Naive B cell (primary cell): ENCODE data around the gene PKMYT1. TPM values are rescaled to one million over a fixed set of nuclear protein-coding genes. Genes with fewer than 3 reads are reported as not detected.

ENCODE experiments used
- ATAC-seq, 2 donors: fragments of 150-1000 bp; cut with Tn5 transposase; 2 replicates each; pipeline ENCODE4 v1.10.0; 2021; ENCODE audit warnings: low read depth in 2 of 2, mild to moderate bottlenecking in 2 of 2, moderate library complexity in 2 of 2
- DNase-seq: peaks from one replicate; pipeline ENCODE4 v3.0.0; 2022
- H3K27ac Mint-ChIP-seq, 6 donors: one replicate each; pipeline ENCODE4 v1.8.0; 2020 to 2022; ENCODE audit warnings: mild to moderate bottlenecking in 6 of 6, mixed read lengths in 6 of 6, moderate library complexity in 5 of 6, inconsistent platforms in 2 of 6
- H3K27me3 Mint-ChIP-seq, 3 donors: one replicate each; pipeline ENCODE4 v1.8.0; 2021 to 2022; ENCODE audit warnings: mixed read lengths in 3 of 3, mild to moderate bottlenecking in 1 of 3
- H3K36me3 Mint-ChIP-seq, 2 donors: one replicate each; pipeline ENCODE4 v1.8.0; 2020 to 2022; ENCODE audit warnings: mixed read lengths in 2 of 2, inconsistent platforms in 1 of 2, mild to moderate bottlenecking in 1 of 2
- H3K4me1 Mint-ChIP-seq, 3 donors: one replicate each; pipeline ENCODE4 v1.8.0; 2020 to 2022; ENCODE audit warnings: mixed read lengths in 3 of 3, inconsistent platforms in 1 of 3, mild to moderate bottlenecking in 1 of 3, moderate library complexity in 1 of 3
- H3K4me3 Mint-ChIP-seq, 8 donors: one replicate each; pipeline ENCODE4 v1.8.0; 2020 to 2022; ENCODE audit warnings: mild to moderate bottlenecking in 8 of 8, mixed read lengths in 8 of 8, moderate library complexity in 8 of 8, inconsistent platforms in 2 of 8
- H3K9me3 Mint-ChIP-seq, 7 donors: one replicate each; pipeline ENCODE4 v1.8.0; 2020 to 2022; ENCODE audit warnings: mixed read lengths in 7 of 7, mild to moderate bottlenecking in 5 of 7, inconsistent platforms in 2 of 7, moderate library complexity in 1 of 7
- polyA plus RNA-seq, 6 donors: library from polyadenylated mRNA; unstranded; fragments of 300-500 nt; fragmentation: Illumina TruSeq; gene quantifications; one replicate each; pipeline ENCODE4 v1.2.3, GENCODE V29; 2021; ENCODE audit warnings: low read depth in 6 of 6

The PKMYT1 gene
- polyA plus RNA-seq, 6 donors from 2014 or later, result 0.45 to 0.88 (median 0.62) TPM; not detected in 2

DNA sequence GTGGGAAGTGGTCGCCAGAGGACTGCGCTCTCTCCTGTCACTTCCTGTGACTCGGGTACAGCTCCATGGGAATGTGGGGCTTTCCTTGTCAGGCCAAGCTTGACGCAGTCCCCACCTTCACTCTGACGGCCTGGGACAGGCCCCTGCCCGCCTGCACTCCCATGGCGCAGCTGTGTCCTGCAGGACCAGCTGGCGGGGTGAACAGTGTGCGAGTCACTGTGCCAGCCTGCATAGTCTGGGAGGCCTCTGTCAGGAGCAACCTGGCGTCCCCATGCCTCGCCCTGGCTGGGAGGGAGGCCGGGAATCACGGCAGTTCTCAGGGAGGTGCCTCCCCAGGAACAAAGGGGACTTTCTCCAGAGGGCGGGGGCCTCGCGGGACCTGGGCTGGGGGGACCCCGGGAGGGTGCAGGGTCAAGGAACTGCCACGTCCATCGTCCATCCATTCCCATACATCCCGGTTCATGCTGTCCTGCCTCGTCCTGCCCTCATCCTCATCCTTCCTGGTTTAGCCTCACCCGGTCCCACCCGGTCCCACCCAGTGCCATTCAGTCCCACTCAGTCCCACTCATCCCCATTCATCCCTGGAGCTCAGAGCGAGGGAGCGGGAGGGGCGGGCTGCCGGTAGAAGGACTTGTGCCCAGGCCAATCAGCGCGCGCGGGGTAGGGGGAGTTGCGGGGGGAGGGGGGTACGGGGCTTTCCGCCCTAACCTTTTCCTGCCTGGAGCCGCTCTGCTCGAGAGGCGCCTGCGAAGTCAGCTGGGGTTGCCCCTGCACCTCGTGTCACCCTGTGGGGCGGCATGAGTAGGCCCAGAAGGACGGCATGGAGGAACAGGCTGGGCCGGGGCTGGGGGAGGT lies 55.1 kb downstream of the PKMYT1 start:
- H3K9me3 Mint-ChIP-seq, result no peaks in the 10 kb centered on the region
- DNase-seq, result no peak
- H3K4me3 Mint-ChIP-seq, result no peak overlapping the region
- peak overlapping the region in 1 of 6 donors; percentile 7 for H3K27ac Mint-ChIP-seq
- no peaks in the 10 kb centered on the region for H3K27me3 Mint-ChIP-seq
- peaks cover 6 to 11% (median 9%) of the 10 kb centered on the region in 3 donors for H3K4me1 Mint-ChIP-seq
- H3K36me3 Mint-ChIP-seq, result peaks cover 5 to 9% of the 10 kb centered on the region in 2 donors
- ATAC-seq, result no peak

DNA sequence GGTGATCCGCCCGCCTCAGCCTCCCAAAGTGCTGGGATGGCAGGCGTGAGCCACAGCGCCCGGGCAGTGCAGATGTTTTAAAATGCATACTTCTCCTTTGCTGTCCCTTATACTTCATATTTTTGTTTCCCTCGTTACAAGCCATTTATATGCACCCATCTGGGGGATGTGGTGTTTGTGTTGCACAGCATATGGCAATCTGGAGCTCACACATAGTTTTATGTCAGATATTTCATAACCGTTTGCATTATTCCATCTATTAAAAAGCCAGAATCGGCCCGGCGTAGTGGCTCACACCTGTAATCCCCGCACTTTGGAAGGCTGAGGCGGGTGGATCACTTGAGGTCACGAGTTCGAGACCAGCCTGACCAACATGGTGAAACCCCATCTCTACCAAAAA lies 56.8 kb downstream of the PKMYT1 start:
- no peaks in the 10 kb centered on the region for H3K27me3 Mint-ChIP-seq
- H3K4me3 Mint-ChIP-seq, result no peak overlapping the region
- peaks cover 8 to 18% (median 15%) of the 10 kb centered on the region in 3 donors for H3K4me1 Mint-ChIP-seq
- H3K9me3 Mint-ChIP-seq, result no peaks in the 10 kb centered on the region
- ATAC-seq, result no peak
- no peak overlapping the region for H3K27ac Mint-ChIP-seq
- peaks cover 9 to 10% of the 10 kb centered on the region in 2 donors for H3K36me3 Mint-ChIP-seq
- DNase-seq, result no peak

Other genes starting within 250 kb of the PKMYT1 start
- 100 to 1,000 TPM in 1 of 6 donors, 10 to 100 TPM in 5; 25.0 to 147 (median 45.1) TPM for gene SRRM2, start 227.8 kb downstream of the PKMYT1 start, polyA plus RNA-seq
- gene ELOB, start 203.2 kb downstream of the PKMYT1 start, polyA plus RNA-seq, result 100 to 1,000 TPM; 159 to 241 (median 203) TPM
- gene PRSS33, start 192.9 kb downstream of the PKMYT1 start, polyA plus RNA-seq, result not detected
- not detected for gene PRSS41, start 182.0 kb downstream of the PKMYT1 start, polyA plus RNA-seq
- 1 to 10 TPM in 4 of 6 donors, under 1 TPM in 1, not detected in 1; 0.51 to 4.4 (median 1.9) TPM for gene PRSS21, start 163.2 kb downstream of the PKMYT1 start, polyA plus RNA-seq
- not detected for gene ZG16B, start 150.1 kb downstream of the PKMYT1 start, polyA plus RNA-seq
- gene PRSS22, start 122.3 kb downstream of the PKMYT1 start, polyA plus RNA-seq, result not detected
- gene FLYWCH2, start 97.2 kb downstream of the PKMYT1 start, polyA plus RNA-seq, result 10 to 100 TPM; 15.6 to 22.6 (median 18.9) TPM
- 10 to 100 TPM in 3 of 6 donors, 1 to 10 TPM in 3; 6.3 to 13.4 (median 9.5) TPM for gene FLYWCH1, start 68.5 kb downstream of the PKMYT1 start, polyA plus RNA-seq
- gene KREMEN2, start 16.2 kb downstream of the PKMYT1 start, polyA plus RNA-seq, result 1 to 10 TPM in 3 of 6 donors, under 1 TPM in 2, not detected in 1; 0.25 to 4.4 (median 1.2) TPM
- 1 to 10 TPM in 3 of 6 donors, under 1 TPM in 2, not detected in 1; 0.43 to 1.3 (median 1.1) TPM for gene PAQR4, start 11.1 kb downstream of the PKMYT1 start, polyA plus RNA-seq
- gene CLDN9, start 32.5 kb upstream of the PKMYT1 start, polyA plus RNA-seq, result not detected
- not detected for gene CLDN6, start 37.7 kb upstream of the PKMYT1 start, polyA plus RNA-seq
- gene TNFRSF12A, start 39.9 kb upstream of the PKMYT1 start, polyA plus RNA-seq, result not detected
- gene HCFC1R1, start 43.5 kb upstream of the PKMYT1 start, polyA plus RNA-seq, result 10 to 100 TPM in 5 of 6 donors, 1 to 10 TPM in 1; 7.6 to 21.4 (median 15.4) TPM
- gene THOC6, start 43.6 kb upstream of the PKMYT1 start, polyA plus RNA-seq, result 10 to 100 TPM; 35.7 to 75.7 (median 48.3) TPM
- gene BICDL2, start 56.5 kb upstream of the PKMYT1 start, polyA plus RNA-seq, result not detected
- under 1 TPM in 2 of 6 donors, not detected in 4; 0.29 to 0.55 TPM for gene MMP25, start 66.1 kb upstream of the PKMYT1 start, polyA plus RNA-seq
- 10 to 100 TPM in 2 of 6 donors, 1 to 10 TPM in 4; 3.0 to 15.0 (median 6.2) TPM for gene IL32, start 85.2 kb upstream of the PKMYT1 start, polyA plus RNA-seq
- gene ZSCAN10, start 118.8 kb upstream of the PKMYT1 start, polyA plus RNA-seq, result not detected
- gene ZNF205, start 132.1 kb upstream of the PKMYT1 start, polyA plus RNA-seq, result under 1 TPM in 1 of 6 donors, not detected in 5; 0.47 TPM
- gene ZNF213, start 154.6 kb upstream of the PKMYT1 start, polyA plus RNA-seq, result 1 to 10 TPM in 4 of 6 donors, under 1 TPM in 1, not detected in 1; 0.38 to 2.7 (median 1.6) TPM
- gene OR1F1, start 207.8 kb upstream of the PKMYT1 start, polyA plus RNA-seq, result not detected